ENCODE data around the gene MAN1C1.
"Not testable (repeated sequence)": the region's sequence is repeated elsewhere in the genome, so short reads cannot be mapped to it uniquely, and the experiment has no call there.

MAN1C1 gene

DNA sequence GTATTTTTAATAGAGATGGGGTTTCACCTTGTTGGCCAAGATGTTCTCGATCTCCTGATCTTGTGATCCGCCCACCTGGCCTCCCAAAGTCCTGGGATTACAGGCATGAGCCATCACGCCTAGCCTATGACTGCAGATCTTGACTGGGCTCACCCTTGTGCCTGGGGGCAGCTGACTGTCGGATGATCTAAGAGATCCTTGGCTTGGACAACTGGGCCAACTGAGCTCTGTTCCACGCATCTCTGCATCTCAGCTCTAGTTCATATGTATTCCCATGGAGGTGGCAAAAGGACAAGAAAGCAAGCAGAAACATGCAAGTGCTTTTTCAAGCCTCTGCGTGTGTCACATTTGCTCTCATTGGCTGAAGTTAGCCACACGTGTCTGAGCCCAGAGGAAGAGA lies 107.6 kb downstream of the MAN1C1 start:
- no peak for DNase-seq

DNA sequence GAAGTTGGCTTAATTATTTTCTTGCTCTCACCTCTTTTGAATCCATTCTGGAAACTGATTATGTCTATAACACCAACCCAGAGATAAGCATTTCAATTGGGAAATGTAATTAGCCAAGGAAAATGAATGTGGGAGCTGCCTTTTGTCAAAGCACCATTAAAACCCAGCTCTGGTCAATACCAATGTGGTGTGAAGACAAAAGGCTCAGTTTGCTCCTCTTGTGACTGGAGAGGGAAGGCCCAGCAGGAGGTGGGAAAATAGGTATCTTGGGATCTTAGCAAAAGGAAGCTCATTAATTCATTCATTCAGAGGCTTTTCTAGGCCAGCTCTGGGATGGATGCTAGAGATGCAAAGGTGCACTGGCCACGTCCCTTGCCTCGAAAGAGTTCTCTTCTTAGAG lies 108.4 kb downstream of the MAN1C1 start:
- no peak for DNase-seq

DNA sequence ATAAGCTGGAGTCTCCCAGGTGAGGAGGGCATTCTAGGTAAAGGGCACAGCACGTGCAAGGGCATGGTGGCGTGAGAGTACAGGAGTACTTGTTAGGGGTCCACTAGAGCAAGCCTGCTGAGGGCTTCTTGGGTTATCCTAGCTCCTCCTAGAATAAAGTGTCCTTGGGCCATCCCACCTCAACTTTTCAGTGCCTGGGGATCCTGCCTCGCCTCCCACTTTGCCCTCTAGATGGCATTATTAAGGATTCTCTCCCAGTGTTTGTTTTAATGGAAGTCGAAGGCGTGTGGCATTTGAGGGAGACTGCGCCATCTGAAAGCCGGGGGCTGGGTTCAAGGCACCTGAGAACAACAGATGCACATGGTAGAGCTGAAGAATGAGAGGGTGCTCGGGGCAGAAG lies 108.9 kb downstream of the MAN1C1 start:
- DNase-seq = no peak

DNA sequence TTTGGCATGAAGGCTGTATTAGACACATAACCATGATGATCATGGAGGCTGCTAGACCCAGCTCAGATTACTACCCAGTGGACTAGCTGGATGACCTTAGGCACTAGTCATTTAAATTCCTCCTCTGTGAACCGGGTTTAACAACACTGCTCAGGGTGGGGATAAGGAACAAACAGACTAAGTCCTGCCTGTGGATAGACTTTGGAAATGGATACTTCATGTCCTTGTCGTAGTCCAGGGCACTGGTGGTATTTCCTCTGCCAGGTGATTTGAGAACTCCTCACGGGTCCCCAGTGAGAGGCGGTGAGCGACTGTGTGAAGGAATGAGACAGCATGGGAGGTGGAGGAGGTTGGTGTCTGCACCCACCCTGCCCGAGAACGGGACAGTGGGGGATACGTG lies 110.5 kb downstream of the MAN1C1 start:
- DNase-seq = no peak

DNA sequence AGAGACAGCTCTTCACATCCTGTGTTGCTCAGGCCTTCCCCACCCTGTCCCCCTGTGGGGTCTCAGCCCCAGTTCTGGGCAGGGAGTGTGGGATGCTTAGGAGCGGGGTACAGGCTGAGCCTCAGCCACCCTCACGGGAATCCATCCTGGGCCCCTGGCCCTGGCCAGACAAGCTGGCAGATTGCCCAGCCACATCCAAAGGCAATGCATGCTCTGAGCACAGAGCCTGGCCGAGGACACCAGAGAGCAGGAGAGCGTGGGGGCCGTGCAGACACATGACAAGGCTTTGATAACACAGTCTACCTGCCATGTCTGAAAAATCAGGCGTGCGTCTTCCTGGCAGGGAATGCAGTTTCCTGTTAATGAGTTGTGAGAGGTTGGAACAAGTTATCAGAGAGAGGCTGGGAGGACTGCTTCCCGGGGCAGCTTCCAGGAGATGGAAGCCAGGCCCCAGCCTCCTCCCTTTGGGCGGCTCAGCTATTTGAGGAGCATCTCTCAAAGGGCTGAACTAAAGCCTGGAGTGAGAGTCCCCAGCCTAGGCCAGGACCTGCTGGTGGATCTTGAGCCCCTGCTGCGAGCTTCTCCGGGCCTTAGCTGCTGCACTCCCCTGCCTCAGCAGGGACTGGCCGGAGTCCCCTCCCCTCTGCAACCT lies 111.2 kb downstream of the MAN1C1 start:
- peak; percentile 67 for DNase-seq

DNA sequence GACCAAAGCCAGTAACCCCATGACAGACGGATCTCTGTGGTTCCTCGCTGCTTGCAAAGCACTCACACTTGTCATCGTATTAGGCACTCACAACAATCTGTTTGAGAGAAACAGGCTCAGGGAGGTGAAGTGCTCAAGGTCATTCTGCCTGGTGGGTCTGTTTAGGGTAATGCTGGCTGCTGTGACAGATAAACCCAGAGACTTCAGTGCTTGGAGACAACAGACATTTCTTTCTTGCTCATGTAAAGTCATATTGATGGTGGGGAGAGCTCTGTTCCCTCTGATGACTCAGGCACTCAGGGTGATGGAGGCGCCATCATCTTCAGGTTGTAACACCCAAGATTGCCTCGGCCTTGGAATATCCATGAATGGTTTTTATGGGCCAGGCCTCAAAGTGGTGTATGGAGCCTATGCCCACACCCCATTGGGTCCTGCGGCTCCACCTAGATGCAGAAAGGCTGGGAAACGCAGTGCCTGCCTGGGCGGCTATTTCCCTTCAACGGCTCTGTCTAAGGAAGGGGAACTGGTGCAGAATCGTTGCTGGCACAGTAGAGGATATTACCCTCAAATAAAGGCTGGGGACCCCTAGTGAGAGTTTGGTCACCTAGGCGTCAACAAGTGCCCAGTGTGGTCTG lies 111.8 kb downstream of the MAN1C1 start:
- DNase-seq = no peak

DNA sequence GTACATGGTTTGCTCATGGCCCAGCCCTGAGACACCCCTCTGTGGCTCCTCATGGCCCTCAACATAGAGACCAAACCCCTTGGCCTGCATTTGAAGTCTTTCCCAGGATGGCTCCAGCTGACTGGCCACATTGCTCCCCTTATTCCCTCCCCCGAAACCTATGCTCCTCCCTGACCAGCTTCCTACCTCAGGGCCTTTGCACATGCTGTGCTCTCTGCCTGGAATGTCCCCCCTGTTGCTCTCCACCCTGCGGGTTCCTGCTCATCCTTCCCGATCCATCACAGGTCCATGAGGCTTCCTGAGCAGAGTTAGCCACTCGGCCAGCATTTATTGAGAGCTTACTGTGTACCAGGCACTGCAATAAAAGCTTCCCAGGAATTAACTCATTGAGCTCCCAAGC lies 112.5 kb downstream of the MAN1C1 start:
- DNase-seq = no peak

DNA sequence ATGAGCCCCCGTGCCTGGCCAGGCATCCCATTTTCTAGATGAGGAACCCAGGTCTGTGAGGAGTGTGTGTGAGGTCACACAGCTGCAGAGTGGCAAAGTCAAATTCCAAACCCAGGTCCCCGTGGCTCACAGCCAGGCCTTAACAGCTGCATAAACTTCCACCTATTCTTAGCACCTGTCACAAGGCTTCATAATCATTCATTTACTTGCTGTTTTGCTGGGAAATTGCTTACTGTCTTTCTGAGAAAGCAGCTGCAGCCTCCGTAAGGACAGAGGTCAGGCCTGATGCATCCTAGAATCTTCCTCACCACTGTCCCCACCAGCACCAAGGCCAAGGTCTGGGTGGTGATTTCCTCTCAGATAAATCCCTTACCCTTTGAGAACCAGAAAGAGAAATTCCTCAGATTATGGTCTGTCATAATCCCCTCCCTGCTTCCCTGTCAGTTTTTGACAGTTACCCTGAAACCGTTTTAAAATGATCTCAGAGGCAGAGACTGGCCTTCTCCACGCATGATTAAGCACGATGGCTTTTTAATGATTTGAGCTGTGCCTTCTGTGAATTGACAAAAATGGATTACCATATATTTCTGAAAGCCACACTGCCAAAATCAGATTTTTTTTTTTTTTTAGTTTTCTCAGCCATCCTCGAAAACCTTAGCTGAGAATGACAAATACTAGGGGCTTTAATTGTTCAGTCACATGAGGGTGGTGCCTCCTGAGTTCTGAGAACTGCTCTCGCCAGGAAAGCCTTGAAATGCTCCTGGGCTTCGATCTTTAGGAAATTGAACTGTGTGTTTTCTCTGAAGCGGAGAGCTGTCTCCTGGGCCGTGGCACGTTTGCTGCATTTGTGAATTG lies 113.4 kb downstream of the MAN1C1 start:
- no peak for DNase-seq

DNA sequence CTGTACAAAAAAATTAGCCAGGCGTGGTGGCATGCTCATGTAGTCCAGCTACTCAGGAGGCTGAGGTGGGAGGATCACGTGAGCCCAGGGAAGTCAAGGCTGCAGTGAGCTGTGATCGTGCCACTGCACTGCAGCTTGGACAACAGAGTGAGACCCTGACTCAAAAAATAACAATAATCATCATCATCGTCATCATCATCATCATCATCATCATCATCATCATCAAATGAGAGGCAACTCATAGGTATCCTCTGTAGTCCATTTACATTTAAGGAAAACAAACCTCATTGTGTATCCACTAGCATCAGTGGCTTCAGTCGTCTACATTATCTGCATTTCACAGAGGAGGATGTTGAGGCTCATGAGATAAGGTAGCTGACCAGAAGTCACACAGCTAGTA lies 114.6 kb downstream of the MAN1C1 start:
- no peak for DNase-seq

DNA sequence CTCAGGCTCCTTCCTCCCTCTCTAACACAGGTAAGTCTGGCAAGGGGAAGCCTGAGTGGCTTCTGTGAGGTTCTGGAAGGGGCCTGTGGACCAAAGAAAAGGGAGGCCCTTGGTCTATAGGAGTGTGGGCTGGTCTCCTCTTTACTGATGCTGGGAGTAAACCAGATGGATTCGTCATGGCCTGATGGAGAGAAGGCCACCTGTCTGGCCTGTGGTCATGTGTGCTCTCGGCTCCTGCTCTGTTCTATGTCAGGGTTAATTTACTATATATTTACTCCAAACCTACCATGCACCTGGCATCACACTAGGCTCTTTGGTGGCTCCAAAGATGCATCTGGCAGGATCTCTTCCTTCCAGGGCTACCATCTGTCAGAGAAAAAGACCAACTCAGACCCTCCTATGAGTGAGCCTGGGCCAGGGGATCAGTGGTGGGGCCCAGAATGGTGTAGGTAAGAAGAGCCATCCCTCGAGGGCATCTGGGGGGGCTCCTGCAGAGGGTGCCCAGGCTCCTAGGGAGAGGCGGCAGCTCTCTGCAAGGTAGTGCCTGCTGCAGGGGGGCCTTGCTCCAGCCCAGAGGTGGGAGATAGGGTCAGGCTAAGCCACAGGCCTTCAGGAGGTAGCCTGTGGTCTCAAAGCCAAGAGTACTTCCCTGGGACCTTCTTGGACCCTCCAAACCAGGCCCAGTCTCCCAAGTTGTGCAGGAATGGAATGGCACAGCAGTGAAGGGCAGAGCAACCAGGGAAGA lies 115.2 kb downstream of the MAN1C1 start:
- no peak for DNase-seq

DNA sequence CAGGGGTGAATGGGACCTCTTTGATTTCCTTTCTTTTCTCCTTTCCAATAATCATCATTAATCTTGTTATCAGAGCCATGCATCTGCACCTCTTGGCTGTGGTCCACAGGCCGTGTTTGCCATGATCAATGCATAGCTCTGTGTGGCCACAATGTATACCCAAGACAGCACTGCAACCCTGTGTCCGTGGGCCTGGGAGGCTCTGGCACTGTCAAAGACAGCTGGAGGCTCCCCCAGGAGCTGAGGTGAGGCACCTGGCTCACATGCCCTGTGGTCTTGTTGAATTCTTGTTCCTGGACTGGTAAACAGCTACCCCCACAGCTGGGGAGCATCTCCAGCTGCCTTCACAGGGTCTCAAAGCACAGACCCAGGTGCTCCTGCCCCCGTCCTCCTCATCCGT lies 116.2 kb downstream of the MAN1C1 start:
- DNase-seq = no peak

DNA sequence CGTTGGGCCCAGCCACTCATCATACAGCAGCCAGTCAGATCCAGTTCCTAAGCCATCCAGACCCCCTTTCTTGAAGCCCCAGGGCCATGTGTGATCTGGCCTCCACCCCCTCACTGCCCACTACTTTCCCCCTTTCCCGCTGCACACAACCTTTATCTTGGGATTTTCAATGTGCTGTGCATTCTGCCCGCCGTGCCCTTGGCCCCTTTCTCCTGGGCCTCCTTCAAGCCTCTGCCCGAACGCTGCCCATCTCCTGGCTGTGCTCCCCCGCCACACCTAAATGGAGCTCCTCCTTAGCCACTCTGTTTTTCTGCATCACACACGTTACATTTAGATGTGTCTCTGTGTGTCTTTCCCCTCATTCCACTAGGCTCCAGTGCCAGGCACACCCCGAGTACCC lies 116.7 kb downstream of the MAN1C1 start:
- no peak for DNase-seq

DNA sequence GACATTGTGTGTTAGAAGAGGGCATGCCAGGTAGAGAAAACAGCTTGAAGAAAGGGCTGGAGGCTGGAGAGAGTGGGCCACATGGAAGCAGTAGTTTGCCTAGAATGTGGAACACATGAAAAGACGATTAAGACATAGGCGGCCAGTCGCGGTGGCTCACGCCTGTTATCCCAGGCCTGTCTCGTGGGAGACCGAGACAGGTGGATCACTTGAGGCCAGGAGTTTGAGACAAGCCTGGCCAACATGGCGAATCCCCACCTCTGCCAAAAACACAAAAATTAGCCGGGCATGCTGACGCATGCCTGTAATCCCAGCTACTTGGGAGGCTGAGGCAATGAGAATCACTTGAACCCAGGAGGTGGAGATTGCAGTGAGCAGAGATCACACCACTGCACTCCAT lies 118.4 kb downstream of the MAN1C1 start:
- not testable (repeated sequence) for DNase-seq

DNA sequence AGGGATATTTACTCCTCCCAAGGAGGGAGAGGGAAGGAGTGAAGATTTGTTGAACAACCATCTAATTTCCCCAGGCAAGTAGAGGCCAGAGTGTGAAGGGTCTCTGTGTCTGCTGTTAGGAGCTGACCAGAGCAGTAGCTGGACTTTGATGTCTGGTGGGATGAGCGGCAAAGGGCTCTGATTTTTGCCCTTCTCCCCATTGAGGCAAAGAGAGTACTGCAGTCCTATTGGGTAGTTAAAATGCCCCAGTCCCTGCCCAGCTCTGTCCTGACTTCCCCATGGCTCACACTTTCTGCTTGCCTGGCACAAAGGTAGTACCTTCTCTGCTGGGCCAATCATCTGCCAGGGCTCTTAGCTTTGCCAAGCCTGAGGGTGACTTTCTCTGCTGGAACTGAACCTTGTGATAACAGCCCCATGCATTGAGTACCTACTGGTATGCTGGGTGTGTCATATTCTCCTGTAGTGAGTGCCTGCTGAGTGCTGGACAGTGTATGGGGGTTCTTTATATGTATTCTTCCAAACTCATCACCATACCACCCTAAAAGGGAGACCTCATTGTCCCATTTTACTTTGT lies 119.5 kb downstream of the MAN1C1 start:
- DNase-seq = no peak

DNA sequence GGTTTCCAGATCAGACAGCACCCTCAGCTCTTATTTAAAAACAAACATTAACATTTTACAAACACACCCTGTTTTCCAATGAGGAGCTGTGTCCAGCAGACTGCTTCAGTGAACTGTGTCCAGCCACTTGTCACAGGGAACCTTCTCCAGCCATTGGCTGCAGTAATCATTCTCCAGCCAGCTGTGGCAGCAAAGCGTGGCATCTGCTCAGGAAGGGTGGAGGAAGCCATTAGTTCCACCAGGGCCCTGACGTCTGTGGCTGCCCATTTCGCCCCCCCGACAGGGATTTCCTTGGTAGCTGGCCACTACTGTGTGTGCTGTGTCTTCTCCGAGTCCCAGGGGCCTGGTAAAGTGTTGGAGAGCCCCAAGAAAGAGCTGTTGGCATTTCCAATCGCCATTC lies 120.5 kb downstream of the MAN1C1 start:
- DNase-seq = no peak

DNA sequence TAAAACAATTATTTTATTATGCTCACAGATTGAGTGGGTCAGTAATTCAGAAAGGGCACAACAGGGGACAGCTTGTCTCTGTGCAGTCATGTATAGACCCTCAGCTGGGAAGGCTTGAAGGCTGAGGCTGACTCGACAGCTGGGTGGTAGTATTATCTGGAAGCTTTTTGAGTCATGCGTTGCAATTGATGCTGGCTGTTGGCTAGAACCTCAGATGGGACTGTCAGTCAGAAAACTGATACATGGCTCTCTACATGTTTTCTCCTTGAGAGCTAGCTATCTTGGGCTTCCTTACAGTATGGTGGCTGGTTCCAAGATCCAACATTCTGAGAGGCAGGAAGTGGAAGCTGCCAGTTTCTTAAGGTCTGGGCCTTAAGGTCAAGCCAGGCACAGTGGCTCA lies 121.9 kb downstream of the MAN1C1 start:
- DNase-seq = no peak

DNA sequence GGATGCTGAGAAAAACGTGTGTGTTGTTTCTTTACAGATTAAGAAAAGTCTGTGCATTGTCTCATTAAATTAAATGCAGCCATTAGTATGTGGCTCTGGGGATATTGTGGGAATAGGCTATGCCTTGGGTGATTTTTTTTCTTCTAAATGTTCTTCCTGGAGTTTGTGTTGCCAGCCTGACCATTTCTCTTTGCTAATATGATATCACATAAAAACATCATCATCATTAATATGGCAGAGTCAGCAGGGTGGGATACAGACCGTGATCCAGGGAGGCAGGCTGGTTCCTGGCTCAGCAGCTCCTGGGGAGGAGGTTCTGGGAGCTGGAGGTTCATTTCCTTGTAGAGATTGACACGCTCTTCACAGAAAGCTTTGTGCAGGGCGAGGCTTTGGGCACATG lies 122.8 kb downstream of the MAN1C1 start:
- DNase-seq = no peak

DNA sequence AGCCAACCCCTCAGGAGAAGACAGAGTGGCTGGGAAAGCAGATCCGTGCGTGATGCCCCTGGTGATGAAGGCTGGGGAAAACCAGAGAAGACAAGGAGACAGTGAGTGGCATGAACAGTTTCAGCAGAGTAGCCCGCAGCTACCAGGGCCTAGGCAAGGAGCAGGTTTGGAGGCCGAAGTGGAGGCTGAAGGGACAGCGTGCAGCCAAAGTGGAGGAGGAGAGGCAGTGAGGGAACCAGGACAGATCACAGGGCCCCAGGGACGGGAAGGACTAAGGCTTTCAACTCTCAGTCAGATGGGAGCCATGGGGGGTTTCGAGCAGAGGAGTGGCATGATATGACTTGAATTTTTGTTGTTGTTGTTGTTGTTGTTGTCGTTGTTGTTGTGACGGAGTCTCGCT lies 123.5 kb downstream of the MAN1C1 start:
- no peak for DNase-seq

DNA sequence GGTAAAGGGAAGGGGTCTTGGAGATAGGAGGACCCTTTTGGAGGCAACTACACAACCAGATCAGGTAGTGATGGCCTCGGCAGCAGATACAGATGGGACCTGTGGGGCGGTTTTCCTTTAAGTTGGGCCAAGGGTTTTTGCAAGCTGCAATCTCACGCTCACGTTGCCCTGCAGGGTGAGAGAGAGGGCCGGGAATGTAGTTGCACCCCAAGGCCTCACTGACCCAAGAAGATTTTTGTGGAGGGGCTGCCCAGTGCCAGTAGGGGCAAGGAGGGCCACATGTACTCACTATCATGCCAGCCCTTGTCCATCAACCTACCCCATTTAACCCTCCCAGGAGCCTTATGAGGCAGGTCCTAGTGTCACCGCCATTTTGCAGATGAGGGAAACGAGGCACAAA lies 125.7 kb downstream of the MAN1C1 start:
- no peak for DNase-seq

DNA sequence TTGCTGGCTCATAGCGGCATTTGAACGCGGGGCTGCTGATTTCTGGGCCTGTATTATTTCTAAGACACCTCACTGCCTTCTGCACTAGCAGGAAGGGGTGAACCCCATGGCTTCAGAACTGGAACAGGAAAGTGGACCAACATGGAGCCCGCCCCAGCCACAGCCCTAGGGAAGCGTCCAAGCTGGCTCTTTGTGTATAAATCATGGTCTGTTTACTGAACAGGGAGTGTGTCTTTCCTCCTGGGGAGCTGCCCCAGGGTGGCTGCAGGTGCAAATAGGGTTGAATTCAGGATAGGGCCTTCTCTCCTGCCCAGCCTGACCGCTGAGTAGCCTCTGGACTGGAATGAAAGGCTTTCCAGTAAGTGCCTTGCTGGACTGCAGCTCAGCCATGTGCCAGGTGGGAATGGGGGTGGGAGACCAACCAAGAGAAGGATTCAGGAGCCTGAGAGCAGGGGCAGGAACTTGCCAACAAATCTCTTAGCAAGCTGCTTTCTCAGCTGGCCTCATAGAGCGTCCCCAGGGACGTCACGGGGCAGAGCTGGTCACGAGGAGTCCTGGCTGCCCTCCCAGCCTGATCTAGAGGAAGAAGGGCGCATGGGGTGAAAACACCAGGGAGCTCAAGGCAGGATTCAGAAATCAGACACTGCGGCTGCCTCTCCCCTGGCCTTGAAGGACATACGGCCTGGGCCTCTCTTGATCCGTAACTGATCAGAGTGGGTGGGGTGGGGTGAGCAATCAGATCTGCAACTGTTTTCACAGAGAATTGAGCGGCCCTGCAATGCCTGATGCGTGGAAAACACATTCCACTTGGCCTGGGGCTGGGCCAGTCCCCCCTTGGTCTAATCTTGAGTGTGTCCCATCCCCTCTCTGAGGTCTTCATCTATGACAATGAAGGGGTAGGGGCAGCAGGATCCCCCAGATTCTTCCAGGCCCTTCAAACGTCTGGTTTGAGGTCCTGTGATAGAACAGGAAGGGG lies 126.9 kb downstream of the MAN1C1 start:
- DNase-seq = peak; percentile 69

DNA sequence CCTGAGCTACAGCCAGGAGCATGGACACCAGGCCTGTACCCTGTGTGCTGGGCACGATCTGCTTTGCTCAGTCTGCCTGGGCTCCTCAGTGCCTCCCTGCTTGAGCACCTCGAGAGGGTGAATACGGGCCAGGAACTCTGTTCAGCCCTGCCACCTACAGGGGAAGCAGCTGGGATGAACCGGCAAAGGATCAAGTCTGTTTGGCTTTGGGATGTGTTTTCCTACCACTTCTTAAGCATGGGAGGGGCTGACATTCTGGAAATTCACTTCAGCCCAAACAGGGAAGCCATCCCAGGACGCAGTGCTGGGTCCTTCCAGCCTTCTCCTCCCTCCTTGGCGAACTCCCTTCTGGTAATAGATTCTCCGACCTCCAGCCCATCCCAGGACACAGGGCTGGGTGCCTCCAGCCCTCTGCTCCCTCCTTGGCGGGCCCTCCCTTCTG lies 127.6 kb downstream of the MAN1C1 start:
- DNase-seq = peak; percentile 70
